Measurements from ENCODE around the gene TMEM184A. TPM values are rescaled to one million over a fixed set of nuclear protein-coding genes. Genes with fewer than 3 reads are reported as not detected.
"Not testable (repeated sequence)": the region's sequence is repeated elsewhere in the genome, so short reads cannot be mapped to it uniquely, and the experiment has no call there.

TMEM184A gene
- total RNA-seq, 4 donors from 2014 or later: 0.19 to 3.1 (median 0.32) TPM; not detected in 1

DNA sequence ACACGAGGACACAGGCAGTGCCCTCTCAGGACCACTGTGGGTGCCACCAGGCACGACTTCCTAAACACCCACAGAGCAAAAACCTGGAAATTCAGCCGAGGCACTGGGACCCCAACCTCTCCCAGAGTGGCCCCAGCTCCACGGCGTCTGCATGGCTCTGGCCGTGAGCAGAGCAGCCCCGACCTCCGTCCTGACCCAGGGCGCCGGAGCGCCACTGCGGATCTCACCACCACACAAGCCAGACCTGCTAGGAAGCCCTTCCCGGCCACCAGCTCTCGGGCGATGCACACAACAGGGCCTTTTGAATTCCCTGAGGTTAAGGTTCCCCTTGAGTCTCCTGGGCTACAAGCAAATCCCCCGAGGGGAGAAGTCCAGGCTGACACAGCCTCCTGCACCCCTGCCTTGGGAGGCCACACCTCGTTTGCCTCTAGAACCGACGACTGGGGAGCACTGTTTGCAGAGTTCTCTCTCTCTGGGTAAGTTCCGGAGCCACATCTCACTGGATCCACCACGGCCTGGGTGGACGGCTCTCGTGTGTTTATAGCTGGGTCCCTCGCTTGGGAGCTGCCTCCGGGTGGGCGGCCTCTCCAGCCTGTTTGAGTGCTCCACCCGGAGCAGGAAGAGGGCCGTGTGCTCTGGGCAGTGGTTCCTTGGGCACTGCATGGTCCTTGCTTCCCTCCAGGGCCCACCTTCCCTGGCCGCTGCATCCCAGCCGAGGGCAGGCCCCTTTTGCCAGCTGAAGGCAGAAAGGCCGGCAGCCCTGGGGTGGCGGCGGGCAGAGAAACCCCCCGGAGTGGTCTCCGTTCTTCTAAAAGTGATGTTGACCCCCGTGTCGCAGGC, 29.4 kb upstream of the TMEM184A start:
- TF ChIP-seq, protein P1, sequence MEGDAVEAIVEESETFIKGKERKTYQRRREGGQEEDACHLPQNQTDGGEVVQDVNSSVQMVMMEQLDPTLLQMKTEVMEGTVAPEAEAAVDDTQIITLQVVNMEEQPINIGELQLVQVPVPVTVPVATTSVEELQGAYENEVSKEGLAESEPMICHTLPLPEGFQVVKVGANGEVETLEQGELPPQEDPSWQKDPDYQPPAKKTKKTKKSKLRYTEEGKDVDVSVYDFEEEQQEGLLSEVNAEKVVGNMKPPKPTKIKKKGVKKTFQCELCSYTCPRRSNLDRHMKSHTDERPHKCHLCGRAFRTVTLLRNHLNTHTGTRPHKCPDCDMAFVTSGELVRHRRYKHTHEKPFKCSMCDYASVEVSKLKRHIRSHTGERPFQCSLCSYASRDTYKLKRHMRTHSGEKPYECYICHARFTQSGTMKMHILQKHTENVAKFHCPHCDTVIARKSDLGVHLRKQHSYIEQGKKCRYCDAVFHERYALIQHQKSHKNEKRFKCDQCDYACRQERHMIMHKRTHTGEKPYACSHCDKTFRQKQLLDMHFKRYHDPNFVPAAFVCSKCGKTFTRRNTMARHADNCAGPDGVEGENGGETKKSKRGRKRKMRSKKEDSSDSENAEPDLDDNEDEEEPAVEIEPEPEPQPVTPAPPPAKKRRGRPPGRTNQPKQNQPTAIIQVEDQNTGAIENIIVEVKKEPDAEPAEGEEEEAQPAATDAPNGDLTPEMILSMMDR (IDR thresholded peaks at IDR 0.05): no peak
- no peak for DNase-seq (ENCODE audit: low spot score)
- no peak for ATAC-seq (ENCODE audit: low FRiP score)

DNA sequence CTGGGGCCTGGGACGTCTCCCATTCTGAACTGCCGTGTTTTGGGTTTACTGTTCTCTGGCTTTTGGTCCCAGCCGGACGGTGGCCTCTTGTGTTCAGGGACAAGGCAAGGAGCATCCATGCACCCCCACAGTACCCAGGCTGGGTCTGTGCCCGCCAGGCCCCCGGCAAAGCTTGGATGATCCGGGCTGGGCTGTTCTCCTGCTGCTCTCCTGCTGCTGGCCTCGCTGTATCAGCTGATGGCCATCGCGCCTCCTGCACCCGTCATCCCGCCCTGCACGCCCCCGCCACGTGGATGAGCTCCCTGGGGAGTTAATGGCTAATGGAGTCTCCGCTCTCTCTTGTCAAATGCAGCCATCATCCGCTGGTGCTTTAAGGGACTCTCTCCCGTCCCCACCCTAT, 28.7 kb upstream of the TMEM184A start:
- no peak for DNase-seq (ENCODE audit: low spot score)
- no peak for ATAC-seq (ENCODE audit: low FRiP score)
- TF ChIP-seq, protein P1 (IDR thresholded peaks at IDR 0.05): no peak

DNA sequence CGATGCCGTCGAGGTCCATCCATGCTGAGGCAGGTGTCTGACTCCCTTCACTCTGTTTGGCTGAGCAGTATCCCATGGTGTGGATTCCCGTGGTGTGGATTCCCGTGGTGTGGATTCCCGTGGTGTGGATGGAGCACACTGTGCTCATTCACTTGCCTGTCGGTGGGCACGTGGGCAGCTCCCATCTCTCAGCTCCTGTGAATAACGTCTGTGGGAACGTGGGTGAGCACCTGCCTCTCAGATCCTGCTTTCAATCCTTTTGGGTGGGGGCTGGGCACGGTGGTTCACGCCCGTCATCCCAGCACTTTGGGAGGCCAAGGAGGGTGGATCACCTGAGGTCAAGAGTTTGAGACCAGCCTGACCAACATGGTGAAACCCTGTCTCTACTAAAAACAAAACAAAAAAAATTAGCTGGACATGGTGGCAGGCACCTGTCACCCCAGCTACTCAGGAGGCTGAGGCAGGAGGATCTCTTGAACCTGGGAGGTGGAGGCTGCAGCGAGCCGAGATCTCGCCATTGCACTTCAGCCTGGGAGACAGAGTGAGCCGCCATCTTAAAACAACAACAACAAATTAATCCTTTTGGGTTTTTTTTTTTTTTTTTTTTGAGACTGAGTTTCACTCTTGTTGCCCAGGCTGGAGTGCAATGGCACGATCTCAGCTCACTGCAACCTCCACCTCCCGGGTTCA, 27.4 kb upstream of the TMEM184A start:
- DNase-seq (ENCODE audit: low spot score); ATAC-seq (ENCODE audit: low FRiP score): not testable (repeated sequence)

DNA sequence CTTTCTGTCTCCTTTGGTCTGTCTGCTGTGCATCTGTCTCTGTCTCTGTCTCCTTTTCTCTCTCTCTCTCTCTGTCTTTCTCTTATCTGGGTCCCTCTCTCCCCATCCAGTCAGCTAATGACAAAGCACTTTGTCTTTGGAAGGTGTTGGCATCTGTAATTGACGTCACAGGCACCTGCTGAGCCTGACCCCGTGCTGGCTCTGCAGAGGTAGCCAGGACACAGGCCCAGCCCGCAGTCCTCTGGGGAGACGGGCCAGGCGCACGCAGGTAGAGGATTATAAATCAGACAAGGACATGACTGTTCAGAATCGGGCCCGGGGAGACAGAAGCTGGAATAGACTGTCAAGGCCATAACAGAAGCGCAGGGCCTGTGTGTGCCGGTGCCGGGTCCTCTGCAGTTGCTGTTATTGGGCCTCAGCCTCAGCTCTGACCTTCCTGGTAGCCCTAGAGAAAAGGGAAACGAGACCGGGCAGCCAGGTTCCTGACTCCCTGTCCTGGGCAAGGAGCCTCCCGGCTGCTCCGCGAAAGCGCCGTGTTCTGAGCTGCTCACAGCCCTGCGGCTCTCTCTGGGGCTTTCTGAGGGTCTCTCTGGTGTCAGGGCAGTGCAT, 24.5 kb upstream of the TMEM184A start:
- no peak for DNase-seq (ENCODE audit: low spot score)
- TF ChIP-seq, protein P1 (IDR thresholded peaks at IDR 0.05): no peak
- no peak for ATAC-seq (ENCODE audit: low FRiP score)

DNA sequence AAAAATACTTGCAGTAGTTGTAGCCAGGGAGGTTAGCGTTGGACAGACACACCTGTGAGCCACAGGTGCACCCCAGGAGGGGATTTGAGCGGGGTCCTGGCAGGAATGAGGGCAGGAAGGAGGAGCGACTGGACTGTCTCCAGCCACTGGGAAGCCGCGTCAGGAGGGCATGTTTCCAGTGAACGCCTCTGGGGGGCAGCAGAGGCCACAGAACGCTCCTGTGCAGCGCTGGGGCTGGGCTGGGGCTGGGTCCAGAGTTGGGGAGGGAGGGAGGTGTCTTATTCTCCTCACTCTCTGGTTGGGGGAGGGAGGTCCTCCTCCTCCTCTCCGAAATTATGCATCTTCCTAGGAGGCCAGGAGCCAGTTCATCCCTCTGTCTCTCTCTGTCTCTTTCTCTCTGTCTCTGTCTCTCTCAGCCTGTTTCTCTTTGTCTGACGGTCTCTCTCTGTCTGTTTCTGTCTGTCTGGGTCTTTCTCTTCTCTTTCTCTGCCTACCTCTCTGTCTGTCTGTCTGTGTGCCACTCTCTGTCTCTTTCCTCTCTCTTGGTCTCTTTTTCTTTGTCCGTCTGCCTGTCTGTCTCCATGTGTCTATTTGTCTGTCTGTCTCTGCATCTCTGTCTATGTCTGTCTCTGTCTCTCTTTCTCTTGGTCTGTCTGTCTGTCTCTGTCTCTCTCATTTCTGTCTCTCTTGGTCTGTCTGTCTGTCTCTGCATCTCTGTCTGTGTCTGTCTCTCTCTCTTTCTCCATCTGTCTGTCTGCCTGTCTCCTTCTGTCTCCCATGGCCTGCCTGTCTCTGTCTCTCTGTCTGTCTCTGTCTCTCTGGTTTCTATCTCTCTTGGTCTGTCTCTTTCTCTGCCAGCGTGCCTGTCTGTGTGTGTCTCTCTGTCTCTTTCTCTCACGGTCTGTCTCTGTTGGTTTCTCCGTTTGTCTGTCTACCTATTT, 23.7 kb upstream of the TMEM184A start:
- DNase-seq (ENCODE audit: low spot score): peak; percentile 41
- peak; percentile 90 for ATAC-seq (ENCODE audit: low FRiP score)

DNA sequence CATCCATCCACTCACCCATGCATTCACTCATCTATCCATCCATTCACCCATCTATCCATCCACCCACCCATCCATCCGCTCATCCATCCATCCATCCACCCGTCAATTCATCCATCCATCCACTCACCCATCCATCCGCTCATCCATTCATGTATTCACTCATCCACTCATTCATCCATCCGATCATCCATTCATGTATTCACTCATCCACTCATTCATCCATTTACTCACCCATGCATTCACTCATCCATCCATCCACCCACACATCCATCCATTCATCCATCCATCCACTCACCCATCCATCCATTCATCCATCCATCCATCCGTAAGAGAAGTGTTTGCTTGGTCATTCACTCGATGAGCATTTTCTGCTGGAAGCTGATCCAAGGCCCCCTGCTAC, 22.5 kb upstream of the TMEM184A start:
- ATAC-seq (ENCODE audit: low FRiP score) (no peak), DNase-seq (ENCODE audit: low spot score) (no peak)
- TF ChIP-seq, protein P1 (IDR thresholded peaks at IDR 0.05): no peak

More for the DNA sequence above, 23.7 kb upstream of the TMEM184A start:
- TF ChIP-seq, protein P1 (IDR thresholded peaks at IDR 0.05): peak in 1 of 3 donors; percentile 18
